ENCODE data around the gene PUS3.
"Not testable (repeated sequence)": the region's sequence is repeated elsewhere in the genome, so short reads cannot be mapped to it uniquely, and the experiment has no call there.

Gene PUS3

DNA sequence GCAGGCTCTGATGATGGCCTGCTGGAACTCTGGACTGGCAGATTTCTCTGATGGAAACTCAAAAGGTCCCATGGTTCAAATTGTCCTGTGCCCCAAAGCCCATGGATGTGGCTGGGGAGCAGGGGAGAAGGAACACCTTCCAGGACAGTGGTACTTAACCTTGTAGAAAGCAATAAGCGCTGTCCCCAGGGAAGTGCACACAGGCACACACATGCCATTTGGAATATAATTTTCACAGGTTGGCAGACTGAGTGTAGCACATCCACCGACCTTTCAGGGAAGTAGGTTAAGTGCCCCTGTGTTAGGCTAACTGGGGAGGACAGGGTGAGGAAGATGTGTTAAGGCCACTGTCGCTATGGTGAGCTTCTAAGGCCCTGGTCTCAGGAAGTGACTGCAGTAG, 19.1 kb upstream of the PUS3 start:
- H3K4me3 ChIP-seq (ENCODE audit: control insufficient read depth, low read depth, low read length): no peak overlapping the region
- TF ChIP-seq, protein P1, sequence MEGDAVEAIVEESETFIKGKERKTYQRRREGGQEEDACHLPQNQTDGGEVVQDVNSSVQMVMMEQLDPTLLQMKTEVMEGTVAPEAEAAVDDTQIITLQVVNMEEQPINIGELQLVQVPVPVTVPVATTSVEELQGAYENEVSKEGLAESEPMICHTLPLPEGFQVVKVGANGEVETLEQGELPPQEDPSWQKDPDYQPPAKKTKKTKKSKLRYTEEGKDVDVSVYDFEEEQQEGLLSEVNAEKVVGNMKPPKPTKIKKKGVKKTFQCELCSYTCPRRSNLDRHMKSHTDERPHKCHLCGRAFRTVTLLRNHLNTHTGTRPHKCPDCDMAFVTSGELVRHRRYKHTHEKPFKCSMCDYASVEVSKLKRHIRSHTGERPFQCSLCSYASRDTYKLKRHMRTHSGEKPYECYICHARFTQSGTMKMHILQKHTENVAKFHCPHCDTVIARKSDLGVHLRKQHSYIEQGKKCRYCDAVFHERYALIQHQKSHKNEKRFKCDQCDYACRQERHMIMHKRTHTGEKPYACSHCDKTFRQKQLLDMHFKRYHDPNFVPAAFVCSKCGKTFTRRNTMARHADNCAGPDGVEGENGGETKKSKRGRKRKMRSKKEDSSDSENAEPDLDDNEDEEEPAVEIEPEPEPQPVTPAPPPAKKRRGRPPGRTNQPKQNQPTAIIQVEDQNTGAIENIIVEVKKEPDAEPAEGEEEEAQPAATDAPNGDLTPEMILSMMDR (conservative IDR thresholded peaks at IDR 0.05; ENCODE audit: control insufficient read depth, insufficient read depth, low read depth, low read length): no peak
- DNase-seq (ENCODE audit: low read depth): no peak

DNA sequence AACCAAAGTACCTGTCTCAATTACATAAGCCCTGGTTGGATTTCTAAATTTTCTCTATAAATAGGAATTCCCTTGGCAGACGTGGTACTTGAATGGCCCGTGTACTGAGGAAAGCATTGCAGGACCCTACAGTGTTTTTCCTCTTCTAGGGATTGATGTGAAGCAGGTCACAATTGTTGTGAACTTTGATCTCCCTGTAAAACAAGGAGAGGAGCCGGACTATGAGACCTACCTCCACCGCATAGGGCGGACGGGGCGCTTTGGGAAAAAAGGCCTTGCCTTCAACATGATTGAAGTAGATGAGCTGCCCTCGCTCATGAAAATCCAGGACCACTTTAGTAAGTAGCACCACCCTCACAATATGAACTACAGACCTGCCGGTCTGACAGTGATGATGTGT, 18.0 kb upstream of the PUS3 start:
- DNase-seq (ENCODE audit: low read depth): no peak
- H3K4me3 ChIP-seq (ENCODE audit: control insufficient read depth, low read depth, low read length): no peak overlapping the region
- TF ChIP-seq, protein P1 (conservative IDR thresholded peaks at IDR 0.05; ENCODE audit: control insufficient read depth, insufficient read depth, low read depth, low read length): no peak

DNA sequence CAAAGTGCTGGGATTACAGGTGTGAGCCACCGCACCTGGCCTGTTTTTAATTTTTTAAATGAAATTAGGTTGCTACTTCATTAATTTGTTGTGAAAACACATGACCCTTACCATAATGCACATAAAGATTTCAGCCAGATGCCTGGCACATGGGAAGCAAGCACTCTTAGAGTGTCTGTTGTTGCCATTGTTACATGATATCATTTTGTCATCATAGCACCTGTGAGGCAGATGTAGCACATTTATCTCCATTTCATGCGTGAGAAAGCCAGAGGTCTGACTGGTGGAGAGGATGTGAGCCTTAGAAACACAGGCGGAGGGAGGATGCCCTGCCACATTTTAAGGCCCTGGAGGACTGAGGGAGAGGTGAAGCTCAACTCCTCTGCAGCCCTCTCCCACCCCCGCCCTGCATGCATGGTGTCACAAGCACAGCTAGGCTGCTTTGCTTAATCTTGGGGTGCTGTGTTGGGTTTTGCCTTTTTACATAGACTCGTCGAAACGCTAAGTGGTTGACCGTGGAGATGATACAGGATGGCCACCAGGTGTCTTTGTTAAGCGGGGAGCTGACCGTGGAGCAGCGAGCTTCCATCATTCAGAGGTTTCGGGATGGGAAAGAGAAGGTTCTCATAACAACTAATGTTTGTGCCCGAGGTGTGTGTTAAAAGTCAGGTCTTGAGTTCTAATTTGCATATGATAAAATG, 15.3 kb upstream of the PUS3 start:
- TF ChIP-seq, protein P1 (conservative IDR thresholded peaks at IDR 0.05; ENCODE audit: control insufficient read depth, insufficient read depth, low read depth, low read length): peak; percentile 6
- DNase-seq (ENCODE audit: low read depth): no peak
- no peak overlapping the region for H3K4me3 ChIP-seq (ENCODE audit: control insufficient read depth, low read depth, low read length)

DNA sequence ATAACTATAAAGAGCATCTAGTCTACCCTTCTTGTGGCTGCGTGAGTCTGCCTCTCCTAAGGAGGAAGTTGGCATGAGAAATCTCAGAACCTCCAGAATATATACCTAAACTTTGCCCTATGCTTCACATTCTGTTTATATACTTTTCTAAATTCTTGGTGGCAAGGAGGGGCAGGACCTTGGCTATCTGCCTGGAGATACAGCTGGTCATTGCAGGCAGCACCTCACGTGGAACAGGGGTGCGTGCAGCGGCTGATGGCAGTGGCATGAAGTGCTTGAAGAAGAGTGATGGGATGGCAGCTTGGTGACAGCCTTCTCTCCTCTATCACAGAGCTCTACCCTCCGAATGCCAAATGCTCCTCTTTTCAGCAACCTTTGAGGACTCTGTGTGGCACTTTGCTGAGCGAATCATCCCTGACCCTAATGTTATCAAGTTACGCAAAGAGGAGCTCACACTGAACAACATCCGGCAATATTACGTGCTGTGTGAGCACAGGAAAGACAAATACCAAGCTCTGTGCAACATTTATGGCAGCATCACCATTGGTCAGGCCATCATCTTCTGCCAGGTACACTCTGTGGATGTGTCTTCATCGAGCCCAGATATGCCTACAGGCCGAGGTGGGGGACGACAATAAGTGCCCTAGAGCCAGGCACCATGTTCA, 13.8 kb upstream of the PUS3 start:
- TF ChIP-seq, protein P1 (conservative IDR thresholded peaks at IDR 0.05; ENCODE audit: control insufficient read depth, insufficient read depth, low read depth, low read length): no peak
- no peak overlapping the region for H3K4me3 ChIP-seq (ENCODE audit: control insufficient read depth, low read depth, low read length)
- no peak for DNase-seq (ENCODE audit: low read depth)

DNA sequence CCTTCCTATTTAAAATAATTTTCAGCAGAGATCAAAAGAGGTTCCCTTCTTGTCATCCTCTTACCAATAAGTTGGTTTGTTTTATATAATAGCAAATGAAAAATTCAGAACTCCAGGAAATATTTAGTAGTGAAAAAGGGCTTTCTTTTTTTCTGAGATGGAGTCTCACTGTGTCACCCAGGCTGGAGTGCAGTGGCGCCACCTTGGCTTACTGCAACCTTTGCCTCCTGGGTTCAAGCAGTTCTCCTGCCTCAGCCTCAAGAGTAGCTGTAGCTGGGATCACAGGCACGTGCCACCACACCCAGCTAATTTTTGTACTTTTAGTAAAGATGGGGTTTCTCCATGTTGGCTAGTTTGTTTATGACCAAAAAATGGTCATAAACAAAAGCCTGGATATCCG, 11.6 kb upstream of the PUS3 start:
- H3K4me3 ChIP-seq (ENCODE audit: control insufficient read depth, low read depth, low read length); DNase-seq (ENCODE audit: low read depth): not testable (repeated sequence)

DNA sequence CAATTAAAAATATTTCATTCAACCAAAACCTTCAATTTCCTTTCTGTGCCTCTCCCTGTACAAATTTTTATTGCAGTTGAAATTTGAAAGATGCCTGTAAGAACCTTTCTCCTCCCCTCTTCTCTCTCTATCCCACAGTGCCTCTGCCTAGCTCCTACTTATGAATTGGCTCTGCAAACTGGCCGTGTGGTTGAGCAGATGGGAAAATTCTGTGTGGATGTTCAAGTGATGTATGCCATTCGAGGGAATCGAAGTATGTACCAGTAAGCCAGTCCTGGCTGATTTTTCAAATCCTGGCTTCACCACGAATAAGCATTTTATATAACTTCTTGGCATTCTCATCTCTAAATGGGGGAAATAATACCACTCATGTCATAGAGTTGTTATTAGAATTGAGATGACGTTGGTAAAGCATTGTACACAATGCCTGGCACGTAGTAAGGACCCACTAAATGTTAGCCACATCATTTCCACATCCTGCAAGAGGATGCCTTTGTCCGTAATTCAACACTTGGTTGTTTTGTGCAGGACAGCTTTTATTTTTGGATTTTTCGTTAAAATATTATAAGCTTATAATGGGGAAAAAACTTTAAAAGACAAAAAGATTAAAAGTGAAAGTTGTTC, 7.3 kb upstream of the PUS3 start:
- no peak overlapping the region for H3K4me3 ChIP-seq (ENCODE audit: control insufficient read depth, low read depth, low read length)
- TF ChIP-seq, protein P1 (conservative IDR thresholded peaks at IDR 0.05; ENCODE audit: control insufficient read depth, insufficient read depth, low read depth, low read length): no peak
- no peak for DNase-seq (ENCODE audit: low read depth)

DNA sequence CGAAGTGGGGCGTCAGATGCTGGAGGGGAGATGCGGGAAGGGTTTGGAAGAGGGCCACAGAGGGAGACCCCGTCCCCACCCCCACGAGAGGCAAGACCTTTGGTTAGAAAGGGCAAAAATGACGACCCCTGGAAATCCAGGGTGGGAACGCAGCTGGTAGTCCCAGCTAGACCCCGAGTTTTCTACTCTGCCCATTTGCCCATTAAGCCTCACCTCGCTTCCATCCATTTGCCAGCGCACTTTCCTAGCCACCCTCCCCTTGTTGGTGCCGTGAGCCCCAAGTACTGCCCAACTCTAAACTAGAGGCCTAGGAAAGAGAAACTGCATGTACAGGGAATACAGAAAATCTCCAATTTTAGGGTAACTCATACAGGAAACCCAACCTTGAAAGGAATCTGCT, 1.7 kb upstream of the PUS3 start:
- no peak overlapping the region for H3K4me3 ChIP-seq (ENCODE audit: control insufficient read depth, low read depth, low read length)
- TF ChIP-seq, protein P1 (conservative IDR thresholded peaks at IDR 0.05; ENCODE audit: control insufficient read depth, insufficient read depth, low read depth, low read length): no peak
- no peak for DNase-seq (ENCODE audit: low read depth)

Data from fibroblast of mammary gland (primary cell).